ENCODE measurements around the gene SPPL2C.

The SPPL2C gene

GRCh38 chr17:45819632-45820031 lies 25.0 kb upstream of the SPPL2C start:
- Mint-ChIP-seq H3K9me3 (no peaks in the 10 kb centered on the region), H3K27me3 (peaks cover 11% of the 10 kb centered on the region), H3K4me1 (no peaks in the 10 kb centered on the region), H3K36me3 (ENCODE audit: insufficient read depth) (no peaks in the 10 kb centered on the region), H3K4me3 (no peak overlapping the region), H3K27ac (ENCODE audit: low read depth) (no peak overlapping the region)
- DNase-seq (ENCODE audit: low spot score in 2 of 2) (no peak), ATAC-seq (replicated peaks; ENCODE audit: extremely low read depth, poor library complexity, severe bottlenecking) (no peak)

GRCh38 chr17:45820052-45820780 lies 24.5 kb upstream of the SPPL2C start:
- Mint-ChIP-seq H3K4me3 (no peak overlapping the region), H3K9me3 (no peaks in the 10 kb centered on the region), H3K27ac (ENCODE audit: low read depth) (no peak overlapping the region), H3K36me3 (ENCODE audit: insufficient read depth) (no peaks in the 10 kb centered on the region), H3K4me1 (no peaks in the 10 kb centered on the region), H3K27me3 (peaks cover 11% of the 10 kb centered on the region)
- ATAC-seq (replicated peaks; ENCODE audit: extremely low read depth, poor library complexity, severe bottlenecking) = no peak
- no peak for DNase-seq (ENCODE audit: low spot score in 2 of 2)

- no peaks in the 10 kb centered on the region for H3K36me3 Mint-ChIP-seq (ENCODE audit: insufficient read depth)
- H3K4me1 Mint-ChIP-seq = no peaks in the 10 kb centered on the region
- H3K27me3 Mint-ChIP-seq = peaks cover 11% of the 10 kb centered on the region
- no peak overlapping the region for H3K27ac Mint-ChIP-seq (ENCODE audit: low read depth)
- ATAC-seq (replicated peaks; ENCODE audit: extremely low read depth, poor library complexity, severe bottlenecking) (no peak), DNase-seq (ENCODE audit: low spot score in 2 of 2) (no peak)
- no peak overlapping the region for H3K4me3 Mint-ChIP-seq
- no peaks in the 10 kb centered on the region for H3K9me3 Mint-ChIP-seq
Observed at GRCh38 chr17:45821147-45821546, 23.5 kb upstream of the SPPL2C start.

- no peaks in the 10 kb centered on the region for H3K36me3 Mint-ChIP-seq (ENCODE audit: insufficient read depth)
- H3K4me1 Mint-ChIP-seq = no peaks in the 10 kb centered on the region
- no peak overlapping the region for H3K27ac Mint-ChIP-seq (ENCODE audit: low read depth)
- no peak for ATAC-seq (replicated peaks; ENCODE audit: extremely low read depth, poor library complexity, severe bottlenecking)
- no peaks in the 10 kb centered on the region for H3K9me3 Mint-ChIP-seq
- H3K4me3 Mint-ChIP-seq = no peak overlapping the region
- peaks cover 26% of the 10 kb centered on the region for H3K27me3 Mint-ChIP-seq
- DNase-seq (ENCODE audit: low spot score in 2 of 2) = no peak
Observed at GRCh38 chr17:45823598-45823997, 21.1 kb upstream of the SPPL2C start.

- no peak overlapping the region for H3K4me3 Mint-ChIP-seq
- H3K36me3 Mint-ChIP-seq (ENCODE audit: insufficient read depth) = no peaks in the 10 kb centered on the region
- peaks cover 35% of the 10 kb centered on the region for H3K27me3 Mint-ChIP-seq
- no peaks in the 10 kb centered on the region for H3K4me1 Mint-ChIP-seq
- no peak overlapping the region for H3K27ac Mint-ChIP-seq (ENCODE audit: low read depth)
- ATAC-seq (replicated peaks; ENCODE audit: extremely low read depth, poor library complexity, severe bottlenecking) (no peak), DNase-seq (ENCODE audit: low spot score in 2 of 2) (no peak)
- H3K9me3 Mint-ChIP-seq = no peaks in the 10 kb centered on the region
Observed at GRCh38 chr17:45824475-45824874, 20.2 kb upstream of the SPPL2C start.

GRCh38 chr17:45824901-45825492 lies 19.7 kb upstream of the SPPL2C start:
- Mint-ChIP-seq H3K4me3 (no peak overlapping the region), H3K27me3 (peaks cover 36% of the 10 kb centered on the region), H3K36me3 (ENCODE audit: insufficient read depth) (no peaks in the 10 kb centered on the region), H3K27ac (ENCODE audit: low read depth) (no peak overlapping the region), H3K4me1 (no peaks in the 10 kb centered on the region), H3K9me3 (no peaks in the 10 kb centered on the region)
- DNase-seq (ENCODE audit: low spot score in 2 of 2) = no peak
- ATAC-seq (replicated peaks; ENCODE audit: extremely low read depth, poor library complexity, severe bottlenecking) = no peak

GRCh38 chr17:45825792-45826191 lies 18.9 kb upstream of the SPPL2C start:
- Mint-ChIP-seq H3K36me3 (ENCODE audit: insufficient read depth) (no peaks in the 10 kb centered on the region), H3K9me3 (no peaks in the 10 kb centered on the region), H3K4me3 (no peak overlapping the region), H3K27me3 (peaks cover 31% of the 10 kb centered on the region), H3K27ac (ENCODE audit: low read depth) (no peak overlapping the region), H3K4me1 (no peaks in the 10 kb centered on the region)
- no peak for ATAC-seq (replicated peaks; ENCODE audit: extremely low read depth, poor library complexity, severe bottlenecking)
- no peak for DNase-seq (ENCODE audit: low spot score in 2 of 2)

GRCh38 chr17:45826919-45827588 lies 17.6 kb upstream of the SPPL2C start:
- H3K4me3 Mint-ChIP-seq = no peak overlapping the region
- DNase-seq (ENCODE audit: low spot score in 2 of 2) = no peak
- no peaks in the 10 kb centered on the region for H3K4me1 Mint-ChIP-seq
- H3K27me3 Mint-ChIP-seq = peaks cover 25% of the 10 kb centered on the region
- no peak overlapping the region for H3K27ac Mint-ChIP-seq (ENCODE audit: low read depth)
- H3K9me3 Mint-ChIP-seq = no peaks in the 10 kb centered on the region
- no peaks in the 10 kb centered on the region for H3K36me3 Mint-ChIP-seq (ENCODE audit: insufficient read depth)
- no peak for ATAC-seq (replicated peaks; ENCODE audit: extremely low read depth, poor library complexity, severe bottlenecking)

GRCh38 chr17:45828171-45828570 lies 16.5 kb upstream of the SPPL2C start:
- H3K36me3 Mint-ChIP-seq (ENCODE audit: insufficient read depth) = no peaks in the 10 kb centered on the region
- DNase-seq (ENCODE audit: low spot score in 2 of 2) = no peak
- H3K27ac Mint-ChIP-seq (ENCODE audit: low read depth) = no peak overlapping the region
- H3K4me1 Mint-ChIP-seq = no peaks in the 10 kb centered on the region
- H3K4me3 Mint-ChIP-seq = no peak overlapping the region
- no peak for ATAC-seq (replicated peaks; ENCODE audit: extremely low read depth, poor library complexity, severe bottlenecking)
- peaks cover 25% of the 10 kb centered on the region for H3K27me3 Mint-ChIP-seq
- H3K9me3 Mint-ChIP-seq = no peaks in the 10 kb centered on the region

GRCh38 chr17:45828582-45829133 lies 16.0 kb upstream of the SPPL2C start:
- H3K27ac Mint-ChIP-seq (ENCODE audit: low read depth) = no peak overlapping the region
- peaks cover 25% of the 10 kb centered on the region for H3K27me3 Mint-ChIP-seq
- H3K9me3 Mint-ChIP-seq = no peaks in the 10 kb centered on the region
- DNase-seq (ENCODE audit: low spot score in 2 of 2) (no peak), ATAC-seq (replicated peaks; ENCODE audit: extremely low read depth, poor library complexity, severe bottlenecking) (no peak)
- H3K36me3 Mint-ChIP-seq (ENCODE audit: insufficient read depth) = no peaks in the 10 kb centered on the region
- H3K4me1 Mint-ChIP-seq = no peaks in the 10 kb centered on the region
- no peak overlapping the region for H3K4me3 Mint-ChIP-seq

- H3K27ac Mint-ChIP-seq (ENCODE audit: low read depth) = no peak overlapping the region
- H3K9me3 Mint-ChIP-seq = no peaks in the 10 kb centered on the region
- no peaks in the 10 kb centered on the region for H3K4me1 Mint-ChIP-seq
- no peak overlapping the region for H3K4me3 Mint-ChIP-seq
- DNase-seq (ENCODE audit: low spot score in 2 of 2) = no peak
- no peak for ATAC-seq (replicated peaks; ENCODE audit: extremely low read depth, poor library complexity, severe bottlenecking)
- H3K27me3 Mint-ChIP-seq = peaks cover 31% of the 10 kb centered on the region
- no peaks in the 10 kb centered on the region for H3K36me3 Mint-ChIP-seq (ENCODE audit: insufficient read depth)
Observed at GRCh38 chr17:45833920-45834319, 10.8 kb upstream of the SPPL2C start.

- ATAC-seq (replicated peaks; ENCODE audit: extremely low read depth, poor library complexity, severe bottlenecking) (no peak), DNase-seq (ENCODE audit: low spot score in 2 of 2) (no peak)
- Mint-ChIP-seq H3K9me3 (no peaks in the 10 kb centered on the region), H3K4me3 (no peak overlapping the region), H3K27me3 (peaks cover 24% of the 10 kb centered on the region), H3K4me1 (no peaks in the 10 kb centered on the region), H3K36me3 (ENCODE audit: insufficient read depth) (no peaks in the 10 kb centered on the region), H3K27ac (ENCODE audit: low read depth) (no peak overlapping the region)
Observed at GRCh38 chr17:45834471-45835396, 9.9 kb upstream of the SPPL2C start.
